GM10266 (cell line): ENCODE data around the gene DNAJC5.
A peak's percentile ranks its signal among the peaks of the same experiment; 100 is the strongest.
"Not testable (repeated sequence)": the region's sequence is repeated elsewhere in the genome, so short reads cannot be mapped to it uniquely, and the experiment has no call there.

Experiments used
- DNase-seq: peaks from one replicate; pipeline ENCODE4 v3.0.0; 2012; ENCODE audit errors: extremely low spot score
- CTCF ChIP-seq: IDR thresholded peaks from 2 replicates; pipeline ENCODE4 v1.5.1; 2012; ENCODE audit warnings: mild to moderate bottlenecking, low read depth; ENCODE audit not compliant: control insufficient read depth, insufficient read depth; ENCODE audit errors: missing control alignments

The DNAJC5 gene

GRCh38 chr20:63973636-63974401 lies 78.9 kb downstream of the DNAJC5 start:
- peak; percentile 96 for TF ChIP-seq CTCF
- DNase-seq = peak; percentile 89

GRCh38 chr20:63974402-63975200 lies 79.7 kb downstream of the DNAJC5 start:
- no peak for TF ChIP-seq CTCF
- no peak for DNase-seq

GRCh38 chr20:63976511-63976910 lies 81.6 kb downstream of the DNAJC5 start:
- DNase-seq = not testable (repeated sequence)

GRCh38 chr20:63976980-63977738 lies 82.2 kb downstream of the DNAJC5 start:
- no peak for TF ChIP-seq CTCF
- DNase-seq = no peak

- DNase-seq = no peak
- no peak for TF ChIP-seq CTCF
Measured at GRCh38 chr20:63977739-63978276, 82.9 kb downstream of the DNAJC5 start.

- DNase-seq = peak; percentile 82
- no peak for TF ChIP-seq CTCF
Measured at GRCh38 chr20:63978319-63979228, 83.6 kb downstream of the DNAJC5 start.
